Neural progenitor cell (in vitro differentiated cells): ENCODE data around the gene ZNF491.
"Not testable (repeated sequence)": the region's sequence is repeated elsewhere in the genome, so short reads cannot be mapped to it uniquely, and the experiment has no call there.

Experiments
- CTCF ChIP-seq: fragments of 200-600 bp; sonication (generic); IDR thresholded peaks from 2 replicates; pipeline ENCODE4 v1.5.1; 2017; ENCODE audit warnings: antibody characterized with exemption, mild to moderate bottlenecking
- EZH2phosphoT487 ChIP-seq: fragments of 200-600 bp; sonication (generic); IDR thresholded peaks from 2 replicates; pipeline ENCODE4 v1.6.1; 2017; ENCODE audit warnings: antibody characterized with exemption

GRCh38 chr19:11828957-11829876, 30.9 kb downstream of the ZNF491 start:
- TF ChIP-seq CTCF, EZH2phosphoT487: not testable (repeated sequence)
